LNCAP (cell line): Measurements from ENCODE around the gene STX2.

ENCODE experiments used
- CTCF ChIP-seq: fragments of 450-650 bp; IDR thresholded peaks from 2 replicates; pipeline ENCODE4 v1.5.1; 2017; ENCODE audit warnings: mild to moderate bottlenecking

The STX2 gene

GRCh38 chr12:130877333-130877732 lies 38.3 kb upstream of the STX2 start:
- TF ChIP-seq CTCF: no peak

- TF ChIP-seq CTCF: no peak
Measured at GRCh38 chr12:130876758-130877157, 37.7 kb upstream of the STX2 start.

- TF ChIP-seq CTCF: no peak
Measured at GRCh38 chr12:130876297-130876696, 37.2 kb upstream of the STX2 start.

GRCh38 chr12:130875193-130875592 lies 36.1 kb upstream of the STX2 start:
- no peak for TF ChIP-seq CTCF

GRCh38 chr12:130874696-130875095 lies 35.6 kb upstream of the STX2 start:
- TF ChIP-seq CTCF: no peak

GRCh38 chr12:130873825-130874224 lies 34.8 kb upstream of the STX2 start:
- TF ChIP-seq CTCF: no peak

- TF ChIP-seq CTCF: no peak
Measured at GRCh38 chr12:130873106-130873795, 34.2 kb upstream of the STX2 start.
